Hematopoietic multipotent progenitor cell (in vitro differentiated cells): ENCODE measurements around the gene MYCBP2. TPM values are rescaled to one million over a fixed set of nuclear protein-coding genes. Genes with fewer than 3 reads are reported as not detected.
A peak's percentile ranks its signal among the peaks of the same experiment; 100 is the strongest.
"Not testable (repeated sequence)": the region's sequence is repeated elsewhere in the genome, so short reads cannot be mapped to it uniquely, and the experiment has no call there.

Source experiments
- DNase-seq, 3 donors: peaks; one replicate each; pipeline ENCODE4 v3.0.0-alpha.2; 2011 to 2015; ENCODE audit warnings: low read depth in 2 of 3, low spot score in 2 of 3
- total RNA-seq: library from RNA; depleted of rRNA; stranded (reverse); fragments of >200 nt; gene quantifications from one replicate; pipeline ENCODE4 v1.2.3, GENCODE V29; 2012

Gene MYCBP2
- total RNA-seq, 1 donor, result 110 TPM

DNA sequence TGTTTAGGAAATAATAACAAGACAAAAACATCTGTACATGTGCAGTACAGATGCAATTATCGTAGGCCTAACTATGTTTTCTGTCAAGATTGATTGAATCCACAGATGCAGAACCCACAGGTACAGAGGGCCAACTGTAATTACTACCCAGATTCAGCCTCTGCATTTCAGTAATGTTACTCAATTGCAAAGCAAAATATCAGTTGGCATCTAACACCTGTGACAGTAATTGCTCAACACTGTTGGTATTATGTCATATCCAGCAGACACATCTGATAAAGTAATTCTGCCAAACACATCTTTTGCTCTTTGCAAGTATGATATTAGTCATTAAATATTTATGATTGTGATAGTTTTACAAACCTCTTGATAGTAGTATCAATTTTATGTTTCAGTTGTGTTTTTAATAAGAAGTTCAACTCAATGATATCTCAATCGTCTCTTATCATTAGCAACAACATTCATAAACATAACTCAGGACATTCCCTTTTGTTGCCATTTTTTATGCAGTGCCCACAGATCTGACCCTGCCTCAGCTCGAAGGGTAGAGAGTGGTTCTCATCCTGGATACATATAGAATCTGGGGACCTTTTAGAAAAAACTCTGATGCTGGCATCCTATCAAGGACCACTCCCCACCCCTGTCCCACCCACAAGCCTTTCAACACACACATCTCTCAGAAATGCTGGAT, 104.7 kb downstream of the MYCBP2 start:
- DNase-seq, result no peak

DNA sequence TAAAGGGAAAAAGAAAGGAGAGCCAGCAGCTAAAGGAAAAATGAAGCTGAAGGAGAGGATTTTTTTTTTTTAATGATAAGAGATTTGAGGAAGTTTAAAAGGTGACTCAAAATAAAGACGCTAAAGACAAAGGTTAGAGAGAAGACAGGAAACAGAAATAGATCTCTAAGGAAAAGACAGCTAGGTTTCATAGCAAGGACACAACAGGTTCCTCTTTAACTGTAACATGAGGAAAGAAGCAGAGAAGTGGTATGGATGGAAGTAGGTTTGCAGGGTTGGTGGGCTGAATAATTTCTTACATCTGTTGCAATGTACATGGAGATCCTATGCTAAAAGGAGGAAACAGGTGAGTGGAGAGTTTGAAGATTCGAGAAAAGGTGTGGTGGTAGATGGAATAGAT, 107.5 kb downstream of the MYCBP2 start:
- peak in 1 of 3 donors; percentile 9 for DNase-seq

DNA sequence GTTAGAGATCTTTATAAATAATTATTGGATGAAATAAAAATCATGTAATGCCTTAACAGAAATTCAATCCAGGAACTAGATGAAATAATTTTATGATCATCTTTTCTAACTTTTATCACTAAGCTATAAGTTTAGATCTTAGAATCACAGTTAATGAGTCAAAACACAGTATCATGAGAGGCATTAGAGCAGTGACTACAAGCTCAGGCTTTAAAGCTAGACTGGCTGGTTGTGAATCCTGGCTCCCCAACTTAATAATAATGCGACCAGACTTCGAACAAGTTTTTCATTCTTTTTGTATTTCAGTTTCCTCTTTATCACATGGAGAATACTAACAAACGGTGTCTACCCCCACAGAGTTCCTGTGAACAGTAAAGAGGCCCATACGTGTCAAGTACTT, 108.6 kb downstream of the MYCBP2 start:
- no peak for DNase-seq

DNA sequence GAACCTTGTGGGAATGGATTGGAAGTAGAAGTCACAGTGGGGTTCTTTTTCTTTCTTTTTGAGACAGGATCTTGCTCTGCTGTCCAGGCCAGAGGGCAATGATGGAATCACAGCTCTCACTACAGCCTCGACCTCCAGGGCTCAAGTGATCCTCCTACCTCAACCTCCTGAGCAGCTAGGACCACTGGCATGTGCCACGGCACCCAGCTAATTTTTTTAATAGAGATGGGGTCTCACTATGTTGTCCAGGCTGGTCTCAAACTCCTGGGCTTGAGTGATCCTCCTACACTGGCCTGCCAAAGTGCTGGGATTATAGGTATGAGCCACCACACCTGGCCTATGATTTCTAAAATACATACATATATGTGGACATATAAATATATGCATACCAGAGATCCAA, 111.4 kb downstream of the MYCBP2 start:
- no peak for DNase-seq

DNA sequence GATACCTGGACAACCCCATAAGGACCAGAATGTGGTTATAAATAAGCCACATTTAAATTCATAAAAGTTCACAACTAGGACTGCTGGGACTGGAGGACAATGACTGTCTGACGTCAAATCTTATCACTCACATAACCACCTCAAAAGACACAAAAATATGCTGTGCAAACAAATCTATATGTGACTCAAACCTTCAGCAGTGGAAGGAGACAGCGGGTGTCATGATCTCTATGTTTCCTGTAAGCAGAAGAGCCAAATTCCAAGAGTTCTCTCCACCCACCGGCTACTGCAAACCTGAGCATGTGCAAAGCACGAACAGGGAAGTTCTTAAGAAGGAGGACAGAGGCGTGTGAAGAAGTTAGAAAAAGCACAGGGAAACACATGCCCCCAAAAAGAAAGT, 113.2 kb downstream of the MYCBP2 start:
- no peak for DNase-seq

DNA sequence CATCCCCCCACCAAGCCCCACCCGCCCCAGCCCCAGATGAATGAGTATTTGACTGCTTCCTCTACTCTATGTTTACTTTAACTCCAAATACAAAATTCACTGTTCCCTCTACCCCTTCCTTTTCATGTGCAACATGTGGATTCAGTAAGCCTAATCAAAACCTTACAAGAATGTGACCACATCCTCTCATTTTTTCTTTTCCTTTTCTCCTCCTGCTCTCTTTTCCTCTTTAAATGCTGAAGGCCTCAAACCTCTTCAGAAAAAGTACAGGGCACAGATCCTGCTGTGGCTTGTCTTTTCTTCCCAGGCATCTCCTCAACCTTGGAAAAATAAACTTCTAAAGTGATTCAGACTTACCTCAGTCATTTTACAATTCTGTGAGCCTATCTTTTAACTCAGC, 119.0 kb downstream of the MYCBP2 start:
- DNase-seq, result peak in 1 of 3 donors; percentile 2

DNA sequence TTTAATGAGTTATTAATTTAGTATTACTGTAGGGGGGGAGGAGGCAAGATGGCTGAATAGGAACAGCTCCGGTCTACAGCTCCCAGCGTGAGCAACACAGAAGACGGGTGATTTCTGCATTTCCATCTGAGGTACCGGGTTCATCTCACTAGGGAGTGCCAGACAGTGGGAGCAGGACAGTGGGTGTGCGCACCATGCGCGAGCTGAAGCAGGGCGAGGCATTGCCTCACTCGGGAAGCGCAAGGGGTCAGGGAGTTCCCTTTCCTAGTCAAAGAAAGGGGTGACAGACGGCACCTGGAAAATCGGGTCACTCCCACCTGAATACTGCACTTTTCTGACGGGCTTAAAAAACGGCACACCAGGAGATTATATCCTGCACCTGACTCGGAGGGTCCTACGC, 127.9 kb downstream of the MYCBP2 start:
- DNase-seq, result not testable (repeated sequence)

DNA sequence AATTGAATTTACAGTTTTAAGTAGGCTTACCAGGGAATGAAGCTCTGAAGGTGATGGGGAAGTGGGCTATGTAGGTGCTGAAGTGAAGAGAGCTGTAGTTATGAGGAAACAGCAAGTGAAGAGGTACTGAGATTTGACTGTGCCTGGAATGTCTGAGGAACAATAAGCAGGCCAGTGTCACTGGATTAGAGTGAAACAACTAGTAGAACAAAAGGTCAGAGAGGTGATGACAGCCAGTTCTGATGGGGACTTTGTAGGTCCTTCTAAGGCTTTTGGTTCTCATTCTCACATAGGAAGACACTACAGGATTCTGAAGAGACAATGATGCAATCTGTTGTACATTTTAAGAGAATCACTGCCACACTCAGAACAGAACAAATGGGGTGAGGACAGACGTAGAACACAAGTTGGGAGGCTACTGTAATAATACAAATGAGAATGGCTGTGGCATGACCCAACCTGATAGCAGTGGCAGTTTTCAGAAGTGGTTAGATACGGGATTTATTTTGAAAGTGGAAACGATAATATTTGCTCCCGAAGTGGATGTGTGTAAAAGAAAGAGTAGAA, 130.8 kb downstream of the MYCBP2 start:
- DNase-seq, result no peak

DNA sequence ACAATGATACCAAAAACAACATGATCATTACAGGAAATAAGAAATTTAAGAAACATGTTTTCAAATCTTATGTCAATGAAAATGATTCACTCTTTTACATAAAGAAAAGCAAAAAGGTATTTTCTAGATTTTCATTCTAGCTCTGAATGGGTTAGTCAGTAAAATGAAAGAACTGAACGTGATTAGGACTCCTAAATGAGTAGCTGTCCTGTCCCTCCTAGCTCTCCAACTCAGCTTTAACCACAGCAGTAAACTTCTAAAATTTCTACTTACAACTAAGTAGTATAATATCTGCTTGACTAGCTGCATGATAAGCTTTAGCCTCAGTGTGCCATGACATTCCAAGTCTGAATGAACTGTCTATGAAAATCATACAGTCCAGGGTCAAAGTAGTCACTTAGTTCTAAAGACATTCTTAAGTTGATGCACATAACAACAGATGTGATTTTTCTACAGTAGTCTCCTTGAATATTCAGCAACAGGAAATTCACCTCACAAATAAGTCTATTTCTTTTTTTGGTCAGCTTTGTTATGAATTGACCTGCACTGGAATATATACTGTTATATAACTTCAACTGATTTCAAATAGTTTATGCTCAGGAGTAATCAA, 136.4 kb downstream of the MYCBP2 start:
- no peak for DNase-seq

DNA sequence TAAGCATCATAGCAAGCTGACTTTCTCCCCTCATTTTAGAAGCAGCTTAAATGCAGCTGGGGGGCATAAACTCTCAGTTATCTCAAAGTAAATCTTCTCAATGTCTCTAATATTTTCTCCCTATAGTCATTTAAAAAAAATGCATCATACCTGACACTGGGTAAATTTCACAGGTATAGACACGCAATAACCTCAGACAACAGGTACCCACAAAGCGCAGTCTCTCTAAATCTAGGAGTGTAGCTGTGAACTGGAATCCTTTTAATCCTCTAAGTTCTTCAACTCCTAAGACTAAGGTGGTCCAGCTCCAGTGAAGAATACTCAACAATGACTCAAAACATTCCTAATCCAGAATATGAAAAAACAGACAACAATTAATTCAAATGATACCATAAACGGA, 141.2 kb downstream of the MYCBP2 start:
- no peak for DNase-seq

DNA sequence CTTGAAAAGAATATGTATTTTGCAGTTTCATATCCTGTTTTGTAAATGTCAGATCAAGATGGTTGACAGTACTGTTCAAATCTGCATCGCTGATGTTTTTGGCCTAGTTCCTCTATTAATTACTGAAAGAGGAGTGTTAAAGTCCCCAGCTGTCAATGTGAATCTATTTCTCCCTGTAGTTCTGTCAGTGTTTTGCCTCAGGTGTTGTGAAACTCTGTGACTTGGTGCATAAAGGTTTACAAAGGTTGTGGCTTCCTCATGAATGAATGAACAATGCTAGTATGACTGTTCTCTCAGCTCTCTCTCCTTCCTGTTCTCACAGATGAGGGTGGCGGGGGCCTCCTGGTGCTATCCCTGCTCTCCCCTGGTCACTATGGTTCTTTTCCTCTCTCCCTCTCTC, 142.4 kb downstream of the MYCBP2 start:
- peak in 2 of 3 donors; percentile 4 to 11 for DNase-seq

DNA sequence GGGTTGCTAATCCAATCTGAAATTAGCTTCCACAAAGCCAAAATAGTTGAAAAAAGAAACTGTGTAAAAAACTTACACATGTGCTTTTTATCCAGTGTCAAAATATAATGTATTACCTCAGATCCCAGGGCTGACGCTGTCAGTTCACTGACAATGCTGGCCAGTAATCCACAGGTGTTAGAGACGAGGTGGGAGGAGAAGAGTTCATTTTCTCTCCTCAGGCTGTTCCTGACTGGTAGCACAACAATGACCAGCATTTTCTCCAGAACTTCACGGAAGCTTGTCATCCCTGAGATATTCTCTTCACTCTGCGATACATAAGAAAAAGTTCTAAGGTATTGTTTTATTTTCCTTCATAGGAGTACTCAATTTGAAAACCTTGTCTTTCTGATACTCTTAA, 146.9 kb downstream of the MYCBP2 start:
- no peak for DNase-seq

DNA sequence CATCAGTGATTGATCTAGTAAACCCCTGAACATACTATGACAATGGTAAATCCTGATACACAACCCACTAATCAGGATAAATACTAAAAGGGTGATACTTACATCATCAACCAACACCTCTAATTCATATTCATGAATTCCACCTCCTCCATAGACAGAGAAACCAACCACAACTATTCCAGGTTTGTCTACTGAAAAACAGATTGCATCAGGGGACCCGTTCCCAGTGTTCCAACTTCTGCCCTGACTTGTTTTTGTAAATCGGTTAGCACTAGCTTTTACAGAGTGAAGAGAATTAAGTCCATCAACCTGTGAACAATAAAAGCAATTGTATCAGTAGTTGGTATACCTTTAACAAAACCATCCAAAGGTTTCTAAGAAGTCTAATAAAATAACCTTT, 149.2 kb downstream of the MYCBP2 start:
- no peak for DNase-seq

DNA sequence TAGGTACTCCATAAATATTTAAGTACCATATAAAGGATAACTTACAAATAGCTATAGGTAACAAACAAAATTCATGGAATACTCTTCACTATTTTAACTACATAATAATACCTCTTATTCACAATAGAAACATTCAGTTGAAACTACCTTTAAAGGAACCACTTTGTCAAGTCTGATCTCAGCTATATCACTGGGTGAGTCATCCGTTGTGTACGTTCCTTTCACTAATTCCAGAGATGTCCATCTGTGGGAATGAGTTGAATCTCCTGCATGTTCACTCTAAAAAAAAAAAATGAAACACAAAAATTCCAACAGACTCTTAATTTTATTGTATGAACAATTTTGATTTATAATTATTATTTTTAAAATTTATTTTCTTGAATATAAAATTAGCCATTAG, 150.5 kb downstream of the MYCBP2 start:
- DNase-seq, result no peak

DNA sequence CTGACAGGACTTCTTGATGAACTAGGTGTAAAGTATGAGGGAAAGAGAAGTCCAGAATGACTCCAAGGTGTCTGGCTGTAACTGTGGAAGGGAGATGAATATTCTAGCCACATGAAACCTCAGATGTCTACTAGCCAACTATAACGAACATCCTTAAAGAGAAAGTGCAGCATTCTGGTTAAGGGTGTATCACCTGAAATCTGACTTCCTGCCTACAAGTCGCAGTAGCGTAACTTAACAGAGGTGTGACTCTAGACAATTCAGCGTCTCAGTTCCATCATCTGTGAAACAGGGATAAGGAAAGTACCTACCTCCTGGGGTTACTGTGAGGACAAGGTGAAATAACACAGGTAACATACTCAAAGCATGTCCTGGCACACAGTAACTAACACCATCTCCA, 154.2 kb downstream of the MYCBP2 start:
- no peak for DNase-seq

DNA sequence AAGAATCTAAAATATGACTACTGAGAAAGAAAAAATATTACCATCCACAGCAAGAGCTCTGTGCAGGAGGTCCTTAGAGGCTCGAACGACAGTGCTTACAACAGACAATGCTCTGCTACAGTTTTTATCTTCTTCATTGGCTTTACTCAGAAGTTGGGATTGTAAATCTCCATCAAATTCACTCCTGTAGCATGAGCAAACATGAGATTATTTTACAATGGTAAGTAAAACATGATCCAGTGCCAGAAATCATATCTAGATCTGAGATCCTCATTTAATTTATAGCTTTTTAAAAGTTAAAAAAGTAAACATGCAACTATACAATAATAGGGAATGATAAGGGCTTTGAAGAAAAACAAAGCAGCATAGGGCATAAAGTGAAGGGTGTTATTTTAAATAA, 155.4 kb downstream of the MYCBP2 start:
- no peak for DNase-seq

DNA sequence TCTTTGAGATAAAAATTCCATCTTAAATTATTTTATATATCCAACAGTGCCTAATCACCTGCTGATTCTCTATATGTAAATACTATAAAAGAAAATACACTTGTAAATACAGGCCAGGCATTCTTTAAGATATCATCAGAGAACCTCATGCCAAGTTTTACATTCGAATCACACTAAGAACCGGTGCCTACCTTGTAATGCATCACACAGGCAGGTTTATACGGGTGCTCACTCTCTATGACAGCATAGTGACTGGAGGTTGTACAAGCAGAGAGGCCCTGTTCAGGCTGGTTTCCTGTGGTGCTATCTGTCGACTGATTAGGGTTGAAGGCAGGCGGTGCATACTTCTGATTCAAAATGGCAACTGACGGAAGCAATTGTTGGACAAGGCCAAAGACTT, 158.7 kb downstream of the MYCBP2 start:
- no peak for DNase-seq

DNA sequence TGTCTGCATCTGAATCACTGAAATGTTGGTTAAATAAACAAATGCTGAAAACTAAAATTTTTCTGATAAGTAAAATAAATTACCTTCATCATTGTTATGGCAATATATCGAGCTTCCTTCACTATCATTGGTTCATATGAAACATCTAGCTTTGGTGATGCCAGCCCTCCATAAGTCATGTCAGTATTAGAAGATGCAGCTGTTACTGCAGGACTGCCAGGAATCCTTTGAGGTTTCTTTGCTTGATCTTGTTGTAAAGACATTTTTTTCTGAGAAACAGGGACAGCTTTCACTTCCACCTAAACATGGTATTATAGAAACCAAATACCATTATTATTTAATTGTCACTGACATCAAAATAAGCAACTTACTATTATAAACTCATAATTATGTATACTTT, 176.2 kb downstream of the MYCBP2 start:
- no peak for DNase-seq

DNA sequence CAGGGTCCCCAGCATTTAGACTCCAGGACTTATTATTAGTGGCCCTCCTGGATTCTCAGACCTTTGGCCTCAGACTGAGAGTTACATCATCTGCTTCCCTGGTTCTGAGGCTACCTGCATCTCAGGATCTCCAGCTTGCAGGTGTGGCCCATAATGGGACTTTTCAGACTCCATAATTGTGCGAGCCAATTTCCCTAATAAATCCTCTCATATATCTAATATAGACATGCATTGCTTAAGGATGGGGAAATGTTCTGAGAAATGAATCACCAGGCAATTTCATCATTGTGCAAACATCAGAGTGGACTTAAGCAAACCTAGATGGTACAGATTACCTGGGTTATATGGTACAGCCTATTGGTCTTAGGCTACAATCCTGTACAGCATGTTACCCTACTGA, 183.5 kb downstream of the MYCBP2 start:
- DNase-seq, result no peak

DNA sequence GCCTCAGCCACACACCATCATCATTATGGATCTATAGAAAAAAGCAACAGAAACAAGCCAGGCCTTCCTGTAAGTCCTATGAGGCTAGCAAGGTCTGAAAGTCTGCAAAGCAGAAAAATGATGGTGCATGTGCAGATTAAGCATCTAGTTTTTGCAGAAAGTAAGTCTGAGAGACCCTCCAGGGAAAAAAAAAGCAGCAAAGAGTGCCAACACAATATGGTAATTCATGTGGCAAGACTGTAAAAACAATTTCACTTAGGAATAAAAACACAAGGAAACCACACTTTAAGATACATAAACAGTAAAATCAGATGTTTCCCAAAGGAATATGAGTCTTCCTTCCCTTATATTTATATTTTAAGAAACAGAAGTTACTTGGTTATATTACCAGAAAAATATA, 187.6 kb downstream of the MYCBP2 start:
- no peak for DNase-seq

DNA sequence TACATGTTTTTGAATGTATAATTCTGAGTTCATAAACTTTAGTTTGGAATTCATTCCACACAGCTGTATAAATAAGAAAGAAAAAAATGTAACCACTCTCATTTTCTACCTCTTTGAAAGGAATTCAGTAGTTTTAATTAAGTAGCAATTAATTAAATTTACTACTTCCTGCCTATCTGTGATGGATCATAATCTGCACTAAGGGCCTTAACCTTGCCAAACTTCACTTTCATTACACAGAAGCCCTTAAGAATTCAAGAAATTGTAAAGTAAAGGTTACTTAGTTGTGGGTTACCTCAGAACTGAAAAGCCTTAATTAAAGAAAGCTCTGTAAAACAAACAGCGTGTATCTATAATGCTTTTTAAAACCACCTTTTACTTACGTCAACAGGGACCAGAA, 188.1 kb downstream of the MYCBP2 start:
- DNase-seq, result no peak

DNA sequence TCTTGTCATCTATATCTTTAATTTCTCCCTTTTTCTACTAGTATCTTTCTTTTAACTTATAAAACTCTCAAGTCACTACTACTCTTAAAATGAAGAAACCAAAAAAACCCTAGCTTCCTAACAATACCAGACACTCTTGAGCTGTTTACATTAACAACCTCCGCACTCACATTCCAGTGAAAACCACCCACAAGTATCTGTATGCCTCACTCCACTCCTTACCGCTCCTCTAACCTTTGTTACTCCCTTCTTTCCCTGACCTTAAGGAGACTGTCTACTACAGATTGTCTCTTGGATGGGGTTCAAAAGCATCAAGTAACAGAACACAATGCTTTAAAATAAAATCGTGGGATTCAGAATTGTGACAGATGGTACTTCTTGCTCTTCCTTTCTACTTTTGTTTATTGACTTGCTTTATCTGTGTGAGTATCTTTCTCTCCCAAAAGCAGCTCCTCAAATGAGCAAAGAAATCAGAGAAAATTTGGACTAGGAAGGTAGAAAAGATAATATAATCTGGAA, 189.9 kb downstream of the MYCBP2 start:
- no peak for DNase-seq
